GM12878 (cell line): ENCODE data around the gene OTOF. TPM values are rescaled to one million over a fixed set of nuclear protein-coding genes. Genes with fewer than 3 reads are reported as not detected.

Experiments used
- ATF2 ChIP-seq: IDR thresholded peaks from 2 replicates; pipeline ENCODE4 v1.6.1; 2012; ENCODE audit warnings: low read length, inconsistent platforms
- BACH1 ChIP-seq: fragments of 450-650 bp; IDR thresholded peaks from 2 replicates; pipeline ENCODE4 v1.6.1; 2017; ENCODE audit warnings: mild to moderate bottlenecking, borderline replicate concordance
- BMI1 ChIP-seq: fragments of 450-650 bp; IDR thresholded peaks from 2 replicates; pipeline ENCODE4 v1.6.1; 2016; ENCODE audit warnings: mild to moderate bottlenecking, moderate library complexity, borderline replicate concordance
- CBFB ChIP-seq: IDR thresholded peaks from 2 replicates; pipeline ENCODE4 v1.6.1; 2016; ENCODE audit warnings: antibody characterized with exemption, low read depth
- CHD1 ChIP-seq: IDR thresholded peaks from 2 replicates; pipeline ENCODE4 v1.6.1; 2012; ENCODE audit warnings: low read depth, low read length, improper control_type of control experiment
- CHD4 ChIP-seq: fragments of 200-600 bp; sonication (generic); IDR thresholded peaks from 2 replicates; pipeline ENCODE4 v1.6.1; 2016; ENCODE audit warnings: mild to moderate bottlenecking
- CREB1 ChIP-seq: IDR thresholded peaks from 2 replicates; pipeline ENCODE4 v1.6.1; 2012; ENCODE audit warnings: low read depth, mild to moderate bottlenecking, inconsistent platforms
- CREM ChIP-seq: IDR thresholded peaks from 2 replicates; pipeline ENCODE4 v1.6.1; 2014; ENCODE audit warnings: antibody characterized with exemption, low read depth
- DPF2 ChIP-seq: fragments of 450-650 bp; IDR thresholded peaks from 2 replicates; pipeline ENCODE4 v1.6.1; 2017; ENCODE audit warnings: mild to moderate bottlenecking
- GABPA ChIP-seq: IDR thresholded peaks from 2 replicates; pipeline ENCODE4 v1.6.1; 2014; ENCODE audit warnings: antibody characterized with exemption, low read depth, mild to moderate bottlenecking, inconsistent platforms
- JUND ChIP-seq: IDR thresholded peaks from 2 replicates; pipeline ENCODE4 v1.6.1; 2012; ENCODE audit warnings: low read depth, mild to moderate bottlenecking, low read length, improper control_type of control experiment, moderate library complexity
- NFXL1 ChIP-seq: fragments of 450-650 bp; IDR thresholded peaks from 2 replicates; pipeline ENCODE4 v1.6.1; 2017; ENCODE audit warnings: antibody characterized with exemption, mild to moderate bottlenecking, borderline replicate concordance
- PRDM15 ChIP-seq: fragments of 450-650 bp; formaldehyde crosslinking; IDR thresholded peaks from 2 replicates; pipeline ENCODE4 v1.4.0; 2020; ENCODE audit warnings: mild to moderate bottlenecking, moderate library complexity
- RAD51 ChIP-seq: fragments of 450-650 bp; IDR thresholded peaks from 2 replicates; pipeline ENCODE4 v1.6.1; 2016; ENCODE audit warnings: moderate library complexity, mild to moderate bottlenecking, inconsistent platforms
- SP1 ChIP-seq: IDR thresholded peaks from one replicate; pipeline ENCODE4 v1.6.1; 2011; ENCODE audit warnings: low read depth, low read length
- SREBF2 ChIP-seq: IDR thresholded peaks from 2 replicates; pipeline ENCODE4 v1.6.1; 2012; ENCODE audit warnings: mild to moderate bottlenecking, low read length
- TAF1 ChIP-seq: IDR thresholded peaks from 2 replicates; pipeline ENCODE4 v1.6.1; 2011; ENCODE audit warnings: mild to moderate bottlenecking, low read depth, low read length, borderline replicate concordance
- USF2 ChIP-seq: IDR thresholded peaks from 2 replicates; pipeline ENCODE4 v1.6.1; 2011; ENCODE audit warnings: low read depth, low read length, improper control_type of control experiment, borderline replicate concordance
- WRNIP1 ChIP-seq: IDR thresholded peaks from 2 replicates; pipeline ENCODE4 v1.6.1; 2011; ENCODE audit warnings: low read depth, low read length, improper control_type of control experiment, borderline replicate concordance
- YY1 ChIP-seq: IDR thresholded peaks from 2 replicates; pipeline ENCODE4 v1.6.1; 2011; ENCODE audit warnings: low read depth, mild to moderate bottlenecking, low read length
- ZBTB11 ChIP-seq: fragments of 450-650 bp; formaldehyde crosslinking; IDR thresholded peaks from 2 replicates; pipeline ENCODE4 v1.5.0; 2022; ENCODE audit warnings: mild to moderate bottlenecking, missing genetic modification characterization
- ZSCAN29 ChIP-seq: fragments of 450-650 bp; IDR thresholded peaks from 2 replicates; pipeline ENCODE4 v1.6.1; 2017; ENCODE audit warnings: mild to moderate bottlenecking, moderate library complexity
- polyA plus RNA-seq, 11 experiments: library from polyadenylated mRNA; depleted of rRNA in 4 of 11; unstranded in 6 of 11; stranded (reverse) in 5 of 11; fragments of >200 nt; fragmentation: Nextera tagmentation in 4 of 11; fragmentation: Illumina TruSeq in 1 of 11; extraction: Ambion mirVana in 4 of 11; extraction: Trizol in 1 of 11; gene quantifications; 1 replicate in 1 of 11; 2 replicates in 10 of 11; pipeline versions ENCODE4 v1.2.1 to v1.2.3, GENCODE V29; 2011 to 2016; ENCODE audit warnings: inconsistent platforms in 2 of 11, missing spikeins in 2 of 11, low read depth in 1 of 11
- total RNA-seq, 4 experiments: library from RNA; depleted of rRNA in 3 of 4; stranded (reverse); fragments of >200 nt in 3 of 4; fragmentation: Illumina TruSeq in 1 of 4; extraction: Trizol in 1 of 4; gene quantifications; 2 replicates each; pipeline versions ENCODE4 v1.2.1 to v1.2.3, GENCODE V29; 2013 to 2021

The OTOF gene
- total and polyA plus RNA-seq, 10 of the 15 experiments (the other 5 are each of a cell fraction or from before 2014, with no cell fraction given): under 0.01 to 0.31 (median 0.07) TPM; not detected in 6

- TF ChIP-seq WRNIP1 (no peak), BMI1 (no peak), DPF2 (no peak), CREB1 (peak; percentile 87), CHD4 (no peak), ATF2 (no peak), BACH1 (peak; percentile 91; the same call in 1 of the 2 replicates), NFXL1 (no peak), CREM (peak; percentile 78), SREBF2 (no peak), CHD1 (no peak), GABPA (no peak), ZSCAN29 (no peak), ZBTB11 (CRISPR knock-in tag) (no peak), PRDM15 (CRISPR knock-in tag) (no peak), SP1 (no peak), JUND (no peak), CBFB (no peak), YY1 (peak; percentile 67), TAF1 (peak; percentile 47; the same call in 1 of the 2 replicates), RAD51 (no peak), USF2 (no peak)
These were observed 65.7 kb downstream of the OTOF start (continued) for GRCh38 chr2:26412091-26412673.
